Liver (tissue), 9 donors: Measurements from ENCODE around the gene IL25. TPM values are rescaled to one million over a fixed set of nuclear protein-coding genes. Genes with fewer than 3 reads are reported as not detected.

Source experiments
- DNase-seq: peaks from one replicate; pipeline ENCODE4 v3.0.0-alpha.2; 2017; ENCODE audit warnings: low spot score
- H3K27ac ChIP-seq, 2 donors: one replicate each; pipeline ENCODE4 v1.7.0; 2013; ENCODE audit warnings: inconsistent platforms in 2 of 2, low read length in 2 of 2, control low read depth in 1 of 2, low read depth in 1 of 2, mild to moderate bottlenecking in 1 of 2
- H3K27me3 ChIP-seq, 4 donors: one replicate each; pipeline versions ENCODE4 v1.6.1 to v1.7.0; 2013; ENCODE audit warnings: low read length in 3 of 4, inconsistent platforms in 1 of 4, mild to moderate bottlenecking in 1 of 4, moderate library complexity in 1 of 4; ENCODE audit not compliant: control insufficient read depth in 4 of 4, insufficient read depth in 4 of 4
- H3K36me3 ChIP-seq, 4 donors: one replicate each; pipeline versions ENCODE4 v1.6.1 to v1.7.0; 2013; ENCODE audit warnings: low read length in 3 of 4, mild to moderate bottlenecking in 3 of 4, low read depth in 1 of 4, moderate library complexity in 1 of 4; ENCODE audit not compliant: control insufficient read depth in 4 of 4, insufficient read depth in 3 of 4
- H3K4me1 ChIP-seq, 4 donors: one replicate each; pipeline versions ENCODE4 v1.6.1 to v1.7.0; 2013; ENCODE audit warnings: low read length in 3 of 4, mild to moderate bottlenecking in 3 of 4, moderate library complexity in 1 of 4; ENCODE audit not compliant: control insufficient read depth in 4 of 4, insufficient read depth in 4 of 4
- H3K4me3 ChIP-seq, 3 donors: one replicate each; pipeline versions ENCODE4 v1.6.1 to v1.7.0; 2013; ENCODE audit warnings: low read length in 3 of 3, control low read depth in 1 of 3, low read depth in 1 of 3, mild to moderate bottlenecking in 1 of 3
- H3K9ac ChIP-seq, 2 donors: one replicate each; pipeline ENCODE4 v1.7.0; 2013; ENCODE audit warnings: low read length in 2 of 2, mild to moderate bottlenecking in 2 of 2, moderate library complexity in 2 of 2, control low read depth in 1 of 2, low read depth in 1 of 2
- H3K9me3 ChIP-seq, 4 donors: one replicate each; pipeline versions ENCODE4 v1.6.1 to v1.7.0; 2013; ENCODE audit warnings: low read length in 3 of 4; ENCODE audit not compliant: control insufficient read depth in 4 of 4
- ATF3 ChIP-seq: IDR thresholded peaks from 2 replicates; pipeline ENCODE4 v1.6.1; 2016; ENCODE audit warnings: antibody characterized with exemption
- CTCF ChIP-seq: fragments of 150-350 bp; IDR thresholded peaks from 2 replicates; pipeline ENCODE4 v1.5.1; 2017; ENCODE audit warnings: improper control_type of control experiment, low read depth, low read length; ENCODE audit not compliant: missing input control
- EGR1 ChIP-seq, 2 donors: IDR thresholded peaks; 2 replicates each; pipeline ENCODE4 v1.6.1; 2016 to 2018; ENCODE audit warnings: antibody characterized with exemption in 2 of 2, low read depth in 2 of 2
- FOXA1 ChIP-seq: IDR thresholded peaks from 2 replicates; pipeline ENCODE4 v1.6.1; 2016; ENCODE audit warnings: antibody characterized with exemption
- FOXA2 ChIP-seq: IDR thresholded peaks from 2 replicates; pipeline ENCODE4 v1.6.1; 2016; ENCODE audit warnings: antibody characterized with exemption
- GABPA ChIP-seq, 2 donors: IDR thresholded peaks in 1 of 2; conservative IDR thresholded peaks in 1 of 2; 2 replicates each; pipeline ENCODE4 v1.6.1; 2016; ENCODE audit warnings: antibody characterized with exemption in 2 of 2, mild to moderate bottlenecking in 1 of 2, moderate library complexity in 1 of 2
- HNF4A ChIP-seq, 2 donors: conservative IDR thresholded peaks; 2 replicates each; pipeline ENCODE4 v1.6.1; 2016; ENCODE audit warnings: antibody characterized with exemption in 2 of 2, mild to moderate bottlenecking in 2 of 2
- HNF4G ChIP-seq: IDR thresholded peaks from 2 replicates; pipeline ENCODE4 v1.6.1; 2016; ENCODE audit warnings: antibody characterized with exemption
- JUND ChIP-seq, 2 donors: IDR thresholded peaks; 2 replicates each; pipeline ENCODE4 v1.6.1; 2016; ENCODE audit warnings: antibody characterized with exemption in 2 of 2
- MAX ChIP-seq: IDR thresholded peaks from 2 replicates; pipeline ENCODE4 v1.6.1; 2016; ENCODE audit warnings: antibody characterized with exemption
- NR2F2 ChIP-seq: IDR thresholded peaks from 2 replicates; pipeline ENCODE4 v1.6.1; 2016; ENCODE audit warnings: antibody characterized with exemption
- RAD21 ChIP-seq, 2 donors: IDR thresholded peaks; 2 replicates each; pipeline ENCODE4 v1.6.1; 2016; ENCODE audit warnings: antibody characterized with exemption in 2 of 2, mild to moderate bottlenecking in 2 of 2
- SP1 ChIP-seq: IDR thresholded peaks from 2 replicates; pipeline ENCODE4 v1.6.1; 2018; ENCODE audit warnings: antibody characterized with exemption, mild to moderate bottlenecking
- TAF1 ChIP-seq: conservative IDR thresholded peaks from 2 replicates; pipeline ENCODE4 v1.6.1; 2016; ENCODE audit warnings: antibody characterized with exemption, mild to moderate bottlenecking
- YY1 ChIP-seq: IDR thresholded peaks from 2 replicates; pipeline ENCODE4 v1.6.1; 2016; ENCODE audit warnings: antibody characterized with exemption, mild to moderate bottlenecking
- ZBTB33 ChIP-seq: IDR thresholded peaks from 2 replicates; pipeline ENCODE4 v1.6.1; 2016; ENCODE audit warnings: antibody characterized with exemption
- WGBS: extraction: QIAGEN DNeasy Blood & Tissue Kit; methylation state at CpG from one replicate; pipeline ENCODE4 v1.1.7; 2013; 5-methylcytosine and 5-hydroxymethylcytosine counted together
- polyA plus RNA-seq, 2 donors: library from polyadenylated mRNA; stranded (reverse) in 1 of 2; unstranded in 1 of 2; fragments of 200-250 nt in 1 of 2; fragments of >200 nt in 1 of 2; fragmentation: Nextera tagmentation in 1 of 2; extraction: Ambion mirVana in 1 of 2; gene quantifications; one replicate each; pipeline versions ENCODE4 v1.2.1 to v1.2.3, GENCODE V29; 2013 to 2015
- total RNA-seq, 2 donors: library from RNA; depleted of rRNA; stranded (reverse); fragments of >200 nt; gene quantifications; one replicate each; pipeline ENCODE4 v1.2.3, GENCODE V29; 2014
- donor health status: healthy.
- donor health status: healthy.
- donor health status: healthy.
- donor health status: healthy.
- donor health status: healthy.

IL25 gene
- total and polyA plus RNA-seq, 4 donors: not detected

GRCh38 chr14:23345987-23346692, 26.5 kb upstream of the IL25 start:
- Histone ChIP-seq H3K4me1 (no peaks in the 10 kb centered on the region), H3K9ac (no peak overlapping the region), H3K27me3 (no peaks in the 10 kb centered on the region), H3K36me3 (no peaks in the 10 kb centered on the region), H3K4me3 (no peak overlapping the region), H3K27ac (no peak overlapping the region), H3K9me3 (no peaks in the 10 kb centered on the region)
- WGBS: 76% methylated on average over 13 of the region's 13 CpGs
- TF ChIP-seq GABPA (IDR thresholded peaks at IDR 0.05 in 1 of 2, conservative IDR thresholded peaks at IDR 0.05 in 1 of 2): no peak
- TF ChIP-seq FOXA2: no peak
- no peak for TF ChIP-seq HNF4G
- no peak for TF ChIP-seq CTCF
- TF ChIP-seq TAF1: no peak
- TF ChIP-seq ATF3: no peak
- TF ChIP-seq NR2F2: no peak
- TF ChIP-seq YY1: no peak
- no peak for TF ChIP-seq ZBTB33
- TF ChIP-seq SP1: no peak
- TF ChIP-seq HNF4A (conservative IDR thresholded peaks at IDR 0.05): no peak
- no peak for TF ChIP-seq FOXA1
- TF ChIP-seq EGR1 (IDR thresholded peaks at IDR 0.05; ENCODE audit: low read depth in 2 of 2): no peak
- TF ChIP-seq JUND (IDR thresholded peaks at IDR 0.05): no peak
- TF ChIP-seq MAX: no peak
- TF ChIP-seq RAD21 (IDR thresholded peaks at IDR 0.05): no peak
- no peak for DNase-seq

- H3K9ac ChIP-seq: no peak overlapping the region
- peaks cover 0 to 3% (median 0%) of the 10 kb centered on the region in 4 donors for H3K27me3 ChIP-seq
- no peak for DNase-seq
- no peaks in the 10 kb centered on the region for H3K36me3 ChIP-seq
- no peaks in the 10 kb centered on the region for H3K9me3 ChIP-seq
- H3K4me1 ChIP-seq: peaks cover 0 to 2% (median under 1%) of the 10 kb centered on the region in 4 donors
- H3K27ac ChIP-seq: no peak overlapping the region
- H3K4me3 ChIP-seq: no peak overlapping the region
- WGBS: 84% methylated on average over 27 of the region's 27 CpGs
- no peak for TF ChIP-seq SP1
- TF ChIP-seq MAX: no peak
- TF ChIP-seq YY1: no peak
- TF ChIP-seq ZBTB33: no peak
- TF ChIP-seq NR2F2: no peak
- no peak for TF ChIP-seq CTCF
- no peak for TF ChIP-seq EGR1 (IDR thresholded peaks at IDR 0.05; ENCODE audit: low read depth in 2 of 2)
- TF ChIP-seq RAD21 (IDR thresholded peaks at IDR 0.05): no peak
- TF ChIP-seq GABPA (IDR thresholded peaks at IDR 0.05 in 1 of 2, conservative IDR thresholded peaks at IDR 0.05 in 1 of 2): no peak
- TF ChIP-seq HNF4G: no peak
- TF ChIP-seq ATF3: no peak
- no peak for TF ChIP-seq FOXA1
- no peak for TF ChIP-seq JUND (IDR thresholded peaks at IDR 0.05)
- no peak for TF ChIP-seq TAF1
Observed at GRCh38 chr14:23346693-23347405, 25.8 kb upstream of the IL25 start.
